Stomach (tissue), 4 donors: Measurements from ENCODE around the gene FIGLA.

Source experiments
- POLR2A ChIP-seq, 4 donors: fragments of 450-650 bp; IDR thresholded peaks; one replicate each; pipeline ENCODE4 v1.6.1; 2016; ENCODE audit warnings: antibody characterized with exemption in 4 of 4, control low read depth in 2 of 4, mild to moderate bottlenecking in 1 of 4, moderate library complexity in 1 of 4
- POLR2AphosphoS5 ChIP-seq, 3 donors: sonication (generic); formaldehyde crosslinking; IDR thresholded peaks; one replicate each; pipeline ENCODE4 v1.6.1; 2016; ENCODE audit warnings: antibody characterized with exemption in 3 of 3
- TF ChIP-seq, protein P1 (sequence below), 7 experiments: fragments of 450-650 bp in 4 of 7; fragments of 200-600 bp in 3 of 7; sonication (generic) in 3 of 7; IDR thresholded peaks; one replicate each; pipeline ENCODE4 v1.5.1; 2016 to 2019; ENCODE audit warnings: antibody characterized with exemption in 7 of 7, control low read depth in 2 of 7, mild to moderate bottlenecking in 1 of 7

DNA sequence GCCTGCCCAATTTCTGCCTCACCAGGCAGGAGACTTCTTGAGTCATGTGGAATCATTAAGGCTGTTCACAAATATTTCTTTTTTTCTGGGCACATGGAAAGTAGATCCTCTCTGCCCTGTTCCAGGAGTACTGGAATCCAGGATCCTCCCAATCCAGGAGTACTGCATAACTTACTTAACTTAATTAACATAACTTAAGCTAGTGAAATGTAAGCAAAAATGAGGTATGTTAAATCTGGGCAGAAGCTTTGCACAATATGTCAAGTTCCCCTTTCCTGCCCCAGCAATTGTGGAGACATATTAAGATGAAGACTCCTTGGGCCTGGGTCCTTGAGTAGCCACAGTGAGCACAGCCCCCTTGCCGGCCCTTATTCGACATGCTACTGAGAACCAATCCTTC is 41.9 kb upstream of the FIGLA start:
- TF ChIP-seq, protein P1, sequence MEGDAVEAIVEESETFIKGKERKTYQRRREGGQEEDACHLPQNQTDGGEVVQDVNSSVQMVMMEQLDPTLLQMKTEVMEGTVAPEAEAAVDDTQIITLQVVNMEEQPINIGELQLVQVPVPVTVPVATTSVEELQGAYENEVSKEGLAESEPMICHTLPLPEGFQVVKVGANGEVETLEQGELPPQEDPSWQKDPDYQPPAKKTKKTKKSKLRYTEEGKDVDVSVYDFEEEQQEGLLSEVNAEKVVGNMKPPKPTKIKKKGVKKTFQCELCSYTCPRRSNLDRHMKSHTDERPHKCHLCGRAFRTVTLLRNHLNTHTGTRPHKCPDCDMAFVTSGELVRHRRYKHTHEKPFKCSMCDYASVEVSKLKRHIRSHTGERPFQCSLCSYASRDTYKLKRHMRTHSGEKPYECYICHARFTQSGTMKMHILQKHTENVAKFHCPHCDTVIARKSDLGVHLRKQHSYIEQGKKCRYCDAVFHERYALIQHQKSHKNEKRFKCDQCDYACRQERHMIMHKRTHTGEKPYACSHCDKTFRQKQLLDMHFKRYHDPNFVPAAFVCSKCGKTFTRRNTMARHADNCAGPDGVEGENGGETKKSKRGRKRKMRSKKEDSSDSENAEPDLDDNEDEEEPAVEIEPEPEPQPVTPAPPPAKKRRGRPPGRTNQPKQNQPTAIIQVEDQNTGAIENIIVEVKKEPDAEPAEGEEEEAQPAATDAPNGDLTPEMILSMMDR (IDR thresholded peaks at IDR 0.05), result no peak
- TF ChIP-seq POLR2A (IDR thresholded peaks at IDR 0.05) (no peak), POLR2AphosphoS5 (IDR thresholded peaks at IDR 0.05) (no peak)
